ENCODE data around the gene PTPN14. TPM values are rescaled to one million over a fixed set of nuclear protein-coding genes. Genes with fewer than 3 reads are reported as not detected.

The PTPN14 gene
- total RNA-seq, 1 experiment from 2014 or later: 37.5 TPM

DNA sequence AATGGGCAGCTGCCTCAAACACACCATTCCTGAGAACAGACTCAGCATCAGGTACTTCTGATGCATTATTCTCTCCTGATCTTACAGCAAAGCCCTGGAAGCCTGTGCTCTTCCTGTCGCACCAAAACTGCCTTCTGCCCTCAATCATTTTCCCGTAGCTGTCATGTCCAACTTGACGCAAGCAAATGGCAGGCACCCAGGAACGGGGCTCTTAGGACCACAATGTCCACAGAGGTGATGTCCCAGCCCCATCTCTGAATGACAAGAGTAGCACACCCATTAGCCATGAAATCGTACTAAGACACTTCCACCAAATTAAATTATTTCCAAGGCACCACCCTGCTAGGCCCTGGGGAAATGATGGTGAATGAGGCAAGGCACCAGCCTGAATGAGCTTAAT is 47.1 kb downstream of the PTPN14 start:
- intact Hi-C loops (cut with micrococcal nuclease): no loop called here
- ChIA-PET POLR2A (no interaction called here), CTCF (no interaction called here), RAD21 (ENCODE audit: low non-redundant PET in 1 of 2, low total read pairs in 2 of 2, uncharacterized antibody in 2 of 2, unreplicated experiment in 2 of 2) (no interaction called here)
- H3K27ac ChIP-seq (ENCODE audit: low read depth, low read length): no peak overlapping the region
- peaks cover 61% of the 10 kb centered on the region for H3K79me2 ChIP-seq (ENCODE audit: insufficient read depth, low read length)
- H3K9me3 ChIP-seq (ENCODE audit: control insufficient read depth in 1 of 2, insufficient read depth in 1 of 2, low read depth in 1 of 2, low read length in 2 of 2): no peaks in the 10 kb centered on the region
- BruUV-seq (replicated peaks): no TSS peak
- no peak overlapping the region for H3K4me3 ChIP-seq (replicated peaks in 1 of 2; ENCODE audit: low read depth in 1 of 2, low read length in 2 of 2)
- no peak for DNase-seq (ENCODE audit: low read depth, low spot score)
- TF ChIP-seq SRF (IDR thresholded peaks at IDR 0.05; ENCODE audit: low read depth): no peak
- TF ChIP-seq SIN3A (IDR thresholded peaks at IDR 0.05; ENCODE audit: low read depth): no peak
- TF ChIP-seq ZFX (IDR thresholded peaks at IDR 0.05): no peak
- no peak for TF ChIP-seq FOSL1 (IDR thresholded peaks at IDR 0.05; ENCODE audit: low read depth)
- TF ChIP-seq EGR1 (IDR thresholded peaks at IDR 0.05; ENCODE audit: low read depth): no peak
- TF ChIP-seq ZBTB33 (IDR thresholded peaks at IDR 0.05; ENCODE audit: extremely low read depth, insufficient replicate concordance, low read length): no peak
- no peak for TF ChIP-seq CTCF (IDR thresholded peaks at IDR 0.05 in 2 of 3, conservative IDR thresholded peaks at IDR 0.05 in 1 of 3; ENCODE audit: borderline replicate concordance in 1 of 3, insufficient read depth in 1 of 3, low read depth in 2 of 3, low read length in 2 of 3)
- TF ChIP-seq ZNF274 (IDR thresholded peaks at IDR 0.05; ENCODE audit: low read depth, low read length): no peak
- TF ChIP-seq ELF1 (IDR thresholded peaks at IDR 0.05; ENCODE audit: borderline replicate concordance, low read depth): no peak
- no peak for TF ChIP-seq MAX (IDR thresholded peaks at IDR 0.05)
- no peak for ATAC-seq
- H3K4me1 ChIP-seq (ENCODE audit: control insufficient read depth in 1 of 2, insufficient read depth in 2 of 2, low read length in 2 of 2): peaks cover 57% of the 10 kb centered on the region in 2 experiments
- no peak overlapping the region for H3K9ac ChIP-seq (ENCODE audit: low read length)
- H3K27me3 ChIP-seq (ENCODE audit: insufficient read depth, low read length): no peaks in the 10 kb centered on the region
- no peak overlapping the region for H3K4me2 ChIP-seq (ENCODE audit: low read length)
- H3K36me3 ChIP-seq (ENCODE audit: control insufficient read depth in 1 of 2, insufficient read depth in 2 of 2, low read length in 2 of 2): no peaks in the 10 kb centered on the region
- H4K20me1 ChIP-seq (ENCODE audit: insufficient read depth): no peaks in the 10 kb centered on the region
- no peaks in the 10 kb centered on the region for H3K9me2 ChIP-seq (ENCODE audit: insufficient read depth)
- H2AFZ ChIP-seq (ENCODE audit: low read depth, low read length, poor library complexity, severe bottlenecking): no peak overlapping the region
